HEK293 (cell line): Measurements from ENCODE around the gene TMEM81.

ENCODE experiments used
- CTCF ChIA-PET: fragments of 350-600 bp; formaldehyde crosslinking; extraction: SDS; loops from one replicate; lab custom pipeline; 2021; ENCODE audit warnings: antibody characterized with exemption; lab: Yijun Ruan, JAX
- POLR2A ChIA-PET: fragments of 300-600 bp; formaldehyde crosslinking; extraction: SDS; loops from one replicate; lab custom pipeline; 2020; ENCODE audit warnings: antibody characterized with exemption, inconsistent platforms; lab: Yijun Ruan, JAX
- H3K27ac ChIP-seq: fragments of 200-500 bp; sonication (Bioruptor generic); 2 replicates; pipeline ENCODE4 v1.5.1; 2014; ENCODE audit warnings: low read depth, low read length, control low read depth, inconsistent platforms; ENCODE audit errors: extremely low read depth
- H3K36me3 ChIP-seq, 2 experiments: fragments of 200-500 bp in 1 of 2; sonication (Bioruptor generic) in 1 of 2; 1 replicate in 1 of 2; 2 replicates in 1 of 2; pipeline ENCODE4 v1.5.1; 2014 to 2017; ENCODE audit warnings: inconsistent platforms in 2 of 2, low read length in 2 of 2; ENCODE audit not compliant: control insufficient read depth in 2 of 2, insufficient read depth in 1 of 2
- H3K4me1 ChIP-seq: fragments of 200-500 bp; sonication (Bioruptor generic); 2 replicates; pipeline ENCODE4 v1.5.1; 2014; ENCODE audit warnings: mild to moderate bottlenecking, low read length, inconsistent platforms; ENCODE audit not compliant: control insufficient read depth, insufficient read depth
- H3K4me3 ChIP-seq: 2 replicates; pipeline ENCODE4 v1.5.1; 2011; ENCODE audit warnings: low read depth, mild to moderate bottlenecking, control low read depth, low read length, moderate library complexity
- H3K9me3 ChIP-seq: fragments of 200-500 bp; sonication (Bioruptor generic); 2 replicates; pipeline ENCODE4 v1.5.1; 2014; ENCODE audit warnings: low read depth, low read length, inconsistent platforms; ENCODE audit not compliant: control insufficient read depth, insufficient read depth
- GLIS1 ChIP-seq: fragments of 450-650 bp; formaldehyde crosslinking; IDR thresholded peaks from 2 replicates; pipeline ENCODE4 v1.5.1; 2016; ENCODE audit warnings: missing biosample characterization, missing genetic modification characterization
- IKZF3 ChIP-seq: fragments of 450-650 bp; IDR thresholded peaks from 2 replicates; pipeline ENCODE4 v1.5.0; 2018; ENCODE audit warnings: missing biosample characterization, mild to moderate bottlenecking, missing genetic modification characterization, moderate library complexity
- KLF10 ChIP-seq: fragments of 450-650 bp; IDR thresholded peaks from 2 replicates; pipeline ENCODE4 v1.5.1; 2018; ENCODE audit warnings: missing biosample characterization, mild to moderate bottlenecking, missing genetic modification characterization
- KLF7 ChIP-seq: fragments of 450-650 bp; formaldehyde crosslinking; IDR thresholded peaks from 2 replicates; pipeline ENCODE4 v1.5.1; 2016; ENCODE audit warnings: missing biosample characterization, missing genetic modification characterization, borderline replicate concordance
- WT1 ChIP-seq: fragments of 450-650 bp; formaldehyde crosslinking; IDR thresholded peaks from 2 replicates; pipeline ENCODE4 v1.5.1; 2016; ENCODE audit warnings: missing biosample characterization, missing genetic modification characterization
- ZBTB20 ChIP-seq: fragments of 450-650 bp; formaldehyde crosslinking; IDR thresholded peaks from 2 replicates; pipeline ENCODE4 v1.5.1; 2016; ENCODE audit warnings: missing biosample characterization, missing genetic modification characterization
- ZBTB6 ChIP-seq: fragments of 450-650 bp; formaldehyde crosslinking; IDR thresholded peaks from 2 replicates; pipeline ENCODE4 v1.5.1; 2017; ENCODE audit warnings: missing biosample characterization, missing genetic modification characterization
- ZIC2 ChIP-seq: fragments of 450-650 bp; formaldehyde crosslinking; IDR thresholded peaks from 2 replicates; pipeline ENCODE4 v1.5.1; 2016; ENCODE audit warnings: missing biosample characterization, missing genetic modification characterization
- ZNF202 ChIP-seq: fragments of 450-650 bp; formaldehyde crosslinking; IDR thresholded peaks from 2 replicates; pipeline ENCODE4 v1.5.1; 2016; ENCODE audit warnings: missing biosample characterization, missing genetic modification characterization, borderline replicate concordance
- ZNF221 ChIP-seq: fragments of 450-650 bp; formaldehyde crosslinking; IDR thresholded peaks from 2 replicates; pipeline ENCODE4 v1.5.1; 2017; ENCODE audit warnings: missing biosample characterization, missing genetic modification characterization, borderline replicate concordance
- ZNF341 ChIP-seq: fragments of 450-650 bp; formaldehyde crosslinking; IDR thresholded peaks from 2 replicates; pipeline ENCODE4; 2016; ENCODE audit warnings: low read depth, missing biosample characterization, missing genetic modification characterization
- ZNF433 ChIP-seq: fragments of 450-650 bp; formaldehyde crosslinking; IDR thresholded peaks from 2 replicates; pipeline ENCODE4 v1.5.1; 2016; ENCODE audit warnings: missing biosample characterization, missing genetic modification characterization, low read depth
- ZNF529 ChIP-seq: fragments of 450-650 bp; formaldehyde crosslinking; IDR thresholded peaks from 2 replicates; pipeline ENCODE4 v1.5.1; 2017; ENCODE audit warnings: missing genetic modification characterization, missing biosample characterization; ENCODE audit not compliant: insufficient replicate concordance
- ZNF530 ChIP-seq: fragments of 450-650 bp; formaldehyde crosslinking; IDR thresholded peaks from 2 replicates; pipeline ENCODE4 v1.5.1; 2016; ENCODE audit warnings: low read depth, missing biosample characterization, missing genetic modification characterization
- ZNF560 ChIP-seq: fragments of 450-650 bp; formaldehyde crosslinking; IDR thresholded peaks from 2 replicates; pipeline ENCODE4 v1.5.1; 2017; ENCODE audit warnings: missing biosample characterization, missing genetic modification characterization, borderline replicate concordance
- ZNF600 ChIP-seq: fragments of 450-650 bp; formaldehyde crosslinking; IDR thresholded peaks from 2 replicates; pipeline ENCODE4 v1.5.1; 2016; ENCODE audit warnings: missing biosample characterization, missing genetic modification characterization
- ZNF645 ChIP-seq: fragments of 450-650 bp; formaldehyde crosslinking; IDR thresholded peaks from 2 replicates; pipeline ENCODE4; 2016; ENCODE audit warnings: missing biosample characterization, missing genetic modification characterization
- ZSCAN5A ChIP-seq: fragments of 450-650 bp; formaldehyde crosslinking; IDR thresholded peaks from 2 replicates; pipeline ENCODE4 v1.5.1; 2016; ENCODE audit warnings: missing biosample characterization, missing genetic modification characterization

The TMEM81 gene

GRCh38 chr1:205057808-205058575 lies 26.3 kb downstream of the TMEM81 start:
- Histone ChIP-seq H3K36me3 (no peaks in the 10 kb centered on the region), H3K4me3 (no peak overlapping the region), H3K9me3 (no peaks in the 10 kb centered on the region), H3K27ac (no peak overlapping the region), H3K4me1 (no peaks in the 10 kb centered on the region)
- ChIA-PET CTCF (interaction anchor here (0.6 to 0.8 kb wide), 3 partner anchors 68 to 446 kb away, joined by 3 to 4 read pairs (median 3); no protein-coding TSS in a partner anchor), POLR2A (no interaction called here)
- TF ChIP-seq ZSCAN5A (no peak), ZBTB6 (tag by site-specific recombination) (no peak), ZNF433 (tag by site-specific recombination) (no peak), IKZF3 (tag by site-specific recombination) (no peak), ZNF341 (no peak)

- TF ChIP-seq ZBTB6 (tag by site-specific recombination) (no peak), ZNF202 (tag by site-specific recombination) (no peak), ZNF560 (tag by site-specific recombination) (no peak), ZBTB20 (no peak)
- TF ChIP-seq, all 188 proteins: peak for 0
- Histone ChIP-seq H3K9me3 (no peaks in the 10 kb centered on the region), H3K4me3 (no peak overlapping the region), H3K27ac (no peak overlapping the region), H3K36me3 (no peaks in the 10 kb centered on the region), H3K4me1 (no peaks in the 10 kb centered on the region)
- CTCF ChIA-PET, result interaction anchor here (3.5 kb wide), 1 partner anchor 68 kb away, joined by 20 read pairs; no protein-coding TSS in a partner anchor
- POLR2A ChIA-PET, result no interaction called here
These were observed 27.2 kb downstream of the TMEM81 start for GRCh38 chr1:205056956-205057568.

- Histone ChIP-seq H3K36me3 (no peaks in the 10 kb centered on the region), H3K4me3 (no peak overlapping the region), H3K27ac (no peak overlapping the region), H3K4me1 (no peaks in the 10 kb centered on the region), H3K9me3 (no peaks in the 10 kb centered on the region)
- POLR2A ChIA-PET, result no interaction called here
- TF ChIP-seq KLF7 (tag by site-specific recombination), result no peak
- TF ChIP-seq ZNF530, result no peak
- peak; percentile 64 for TF ChIP-seq ZIC2 (tag by site-specific recombination)
- no peak for TF ChIP-seq KLF10 (tag by site-specific recombination)
- no peak for TF ChIP-seq ZNF600 (tag by site-specific recombination)
- TF ChIP-seq GLIS1 (tag by site-specific recombination), result peak; percentile 77
- no peak for TF ChIP-seq ZNF529 (tag by site-specific recombination)
- TF ChIP-seq WT1 (tag by site-specific recombination), result no peak
- TF ChIP-seq ZNF221 (tag by site-specific recombination), result no peak
- TF ChIP-seq ZNF645 (tag by site-specific recombination), result no peak
- TF ChIP-seq, all 188 proteins: peak for 2
- CTCF ChIA-PET, result interaction anchor here (3.5 kb wide), 1 partner anchor 67 kb away, joined by 20 read pairs; no protein-coding TSS in a partner anchor
These were observed 28.1 kb downstream of the TMEM81 start for GRCh38 chr1:205056188-205056611.
